HG03460 (cell line): ENCODE results near the gene MAST3.

Source experiments
- ATAC-seq: cut with Tn5 transposase; IDR thresholded peaks from one replicate; pipeline ENCODE4 v1.9.1; 2021; ENCODE audit not compliant: unreplicated experiment

Gene MAST3

GRCh38 chr19:18110609-18111232 lies 13.1 kb downstream of the MAST3 start:
- no peak for ATAC-seq

- no peak for ATAC-seq
Measured at GRCh38 chr19:18112989-18113478, 15.5 kb downstream of the MAST3 start.

GRCh38 chr19:18113827-18114226 lies 16.2 kb downstream of the MAST3 start:
- ATAC-seq, result no peak

- ATAC-seq, result no peak
Measured at GRCh38 chr19:18114483-18114882, 16.9 kb downstream of the MAST3 start.

- no peak for ATAC-seq
Measured at GRCh38 chr19:18117364-18117691, 19.8 kb downstream of the MAST3 start.

- ATAC-seq, result peak; percentile 70
Measured at GRCh38 chr19:18117692-18118378, 20.3 kb downstream of the MAST3 start.

GRCh38 chr19:18118420-18119012 lies 20.9 kb downstream of the MAST3 start:
- ATAC-seq, result no peak

GRCh38 chr19:18119013-18119716 lies 21.6 kb downstream of the MAST3 start:
- no peak for ATAC-seq

- no peak for ATAC-seq
Measured at GRCh38 chr19:18119717-18120105, 22.1 kb downstream of the MAST3 start.

GRCh38 chr19:18120127-18120526 lies 22.5 kb downstream of the MAST3 start:
- no peak for ATAC-seq

GRCh38 chr19:18121166-18121565 lies 23.6 kb downstream of the MAST3 start:
- no peak for ATAC-seq

GRCh38 chr19:18122424-18122823 lies 24.8 kb downstream of the MAST3 start:
- ATAC-seq, result no peak

- no peak for ATAC-seq
Measured at GRCh38 chr19:18122860-18123795, 25.6 kb downstream of the MAST3 start.

GRCh38 chr19:18123819-18124218 lies 26.2 kb downstream of the MAST3 start:
- ATAC-seq, result no peak

- ATAC-seq, result no peak
Measured at GRCh38 chr19:18126097-18126496, 28.5 kb downstream of the MAST3 start.

GRCh38 chr19:18128044-18128443 lies 30.5 kb downstream of the MAST3 start:
- no peak for ATAC-seq

GRCh38 chr19:18128805-18129204 lies 31.2 kb downstream of the MAST3 start:
- no peak for ATAC-seq

- ATAC-seq, result no peak
Measured at GRCh38 chr19:18130523-18131242, 33.1 kb downstream of the MAST3 start.

GRCh38 chr19:18131841-18132596 lies 34.4 kb downstream of the MAST3 start:
- no peak for ATAC-seq
